H1 (cell line): ENCODE data around the gene HOXB4. TPM values are rescaled to one million over a fixed set of nuclear protein-coding genes. Genes with fewer than 3 reads are reported as not detected.

Source experiments
- CTCF ChIA-PET: fragments of 300-600 bp; sonication (Branson Sonifier 250); formaldehyde crosslinking; loops from one replicate; lab custom pipeline; 2021; ENCODE audit not compliant: partially characterized antibody; lab: Charles Lee
- POLR2A ChIA-PET: fragments of 300-600 bp; sonication (Branson Sonifier 250); formaldehyde crosslinking; loops from one replicate; lab custom pipeline; 2021; ENCODE audit warnings: inconsistent platforms; ENCODE audit not compliant: partially characterized antibody; lab: Charles Lee
- DNase-seq, 2 experiments: peaks; one replicate each; pipeline versions ENCODE4 v3.0.0 to v3.0.0-alpha.2; 2010 to 2022; ENCODE audit warnings: low spot score in 2 of 2, low read depth in 1 of 2, mixed read lengths in 1 of 2
- FAIRE-seq: peaks from 2 replicates; lab custom pipeline; 2011; peaks lifted over from hg19 to GRCh38; lab: Jason Lieb, UNC
- H2AFZ ChIP-seq: 2 replicates; pipeline ENCODE4 v1.8.1; 2012; ENCODE audit warnings: low read length, inconsistent platforms
- H2AK5ac ChIP-seq: 2 replicates; pipeline ENCODE4 v1.6.1; 2013; ENCODE audit warnings: low read depth, low read length
- H2BK120ac ChIP-seq: replicated peaks from 2 replicates; pipeline ENCODE3; 2013; ENCODE audit warnings: low read depth, low read length, inconsistent platforms
- H2BK12ac ChIP-seq: 2 replicates; pipeline ENCODE4 v1.6.1; 2013; ENCODE audit warnings: low read depth, low read length
- H2BK15ac ChIP-seq: 2 replicates; pipeline ENCODE4 v1.6.1; 2013; ENCODE audit warnings: low read length
- H2BK20ac ChIP-seq: 2 replicates; pipeline ENCODE4 v1.6.1; 2013; ENCODE audit warnings: low read length
- H2BK5ac ChIP-seq: 2 replicates; pipeline ENCODE4 v1.6.1; 2013; ENCODE audit warnings: low read depth, low read length
- H3K14ac ChIP-seq: 2 replicates; pipeline ENCODE4 v1.6.1; 2013; ENCODE audit warnings: inconsistent platforms; ENCODE audit not compliant: insufficient read length
- H3K18ac ChIP-seq: 2 replicates; pipeline ENCODE4 v1.6.1; 2013; ENCODE audit warnings: low read length; ENCODE audit errors: extremely low read depth
- H3K23ac ChIP-seq: 2 replicates; pipeline ENCODE4 v1.6.1; 2013; ENCODE audit warnings: inconsistent platforms; ENCODE audit not compliant: insufficient read length
- H3K23me2 ChIP-seq: 2 replicates; pipeline ENCODE4 v1.6.1; 2013; ENCODE audit warnings: low read depth, low read length
- H3K27ac ChIP-seq: 2 replicates; pipeline ENCODE4 v1.6.1; 2011; ENCODE audit warnings: low read depth, low read length, inconsistent platforms
- H3K27me3 ChIP-seq, 4 experiments: replicated peaks in 1 of 4; 1 replicate in 1 of 4; 2 replicates in 3 of 4; pipeline versions ENCODE4 v1.6.1 to v1.8.1; 2011 to 2013; ENCODE audit warnings: low read length in 3 of 4, mild to moderate bottlenecking in 3 of 4, inconsistent platforms in 2 of 4, mixed read lengths in 2 of 4, moderate library complexity in 1 of 4; ENCODE audit not compliant: control insufficient read depth in 3 of 4, insufficient read depth in 3 of 4; ENCODE audit errors: extremely low read depth in 1 of 4
- H3K36me3 ChIP-seq, 4 experiments: 2 replicates each; pipeline versions ENCODE4 v1.6.1 to v1.8.1; 2011 to 2013; ENCODE audit warnings: mild to moderate bottlenecking in 4 of 4, low read length in 3 of 4, moderate library complexity in 2 of 4, control low read depth in 1 of 4, inconsistent platforms in 1 of 4; ENCODE audit not compliant: insufficient read depth in 4 of 4, control insufficient read depth in 2 of 4
- H3K4ac ChIP-seq: replicated peaks from 2 replicates; pipeline ENCODE3; 2013; ENCODE audit warnings: low read length, low read depth, mixed read lengths, inconsistent platforms; ENCODE audit not compliant: insufficient read length
- H3K4me1 ChIP-seq, 4 experiments: replicated peaks in 1 of 4; 1 replicate in 1 of 4; 2 replicates in 3 of 4; pipeline versions ENCODE4 v1.6.1 to v1.8.1; 2011 to 2013; ENCODE audit warnings: low read length in 3 of 4, inconsistent platforms in 2 of 4, mixed read lengths in 1 of 4; ENCODE audit not compliant: insufficient read depth in 4 of 4, control insufficient read depth in 3 of 4
- H3K4me2 ChIP-seq, 2 experiments: 2 replicates each; pipeline versions ENCODE4 v1.6.1 to v1.8.1; 2011 to 2013; ENCODE audit warnings: low read depth in 2 of 2, low read length in 2 of 2, control low read depth in 1 of 2, inconsistent platforms in 1 of 2, mild to moderate bottlenecking in 1 of 2; ENCODE audit not compliant: insufficient read depth in 1 of 2
- H3K4me3 ChIP-seq, 4 experiments: fragments of 200-600, 300-600 bp in 1 of 4; sonication (generic), shearing (Covaris generic), sonication (Bioruptor Twin) in 1 of 4; 2 replicates each; pipeline versions ENCODE4 v1.5.1 to v1.8.1; 2011 to 2016; ENCODE audit warnings: low read length in 4 of 4, low read depth in 3 of 4, control low read depth in 2 of 4, inconsistent platforms in 2 of 4, mild to moderate bottlenecking in 2 of 4, mixed read lengths in 1 of 4, moderate library complexity in 1 of 4; ENCODE audit not compliant: insufficient read depth in 2 of 4; ENCODE audit errors: extremely low read depth in 1 of 4
- H3K56ac ChIP-seq: replicated peaks from 2 replicates; pipeline ENCODE3; 2013; ENCODE audit warnings: low read depth, mild to moderate bottlenecking, mixed read lengths, low read length, inconsistent platforms; ENCODE audit not compliant: insufficient read length
- H3K79me1 ChIP-seq: 2 replicates; pipeline ENCODE4 v1.6.1; 2013; ENCODE audit warnings: low read depth, low read length, control low read depth
- H3K79me2 ChIP-seq, 2 experiments: 2 replicates each; pipeline versions ENCODE4 v1.6.1 to v1.8.1; 2012 to 2013; ENCODE audit warnings: low read length in 2 of 2, mild to moderate bottlenecking in 2 of 2, inconsistent platforms in 1 of 2; ENCODE audit not compliant: insufficient read depth in 2 of 2, control insufficient read depth in 1 of 2
- H3K9ac ChIP-seq, 4 experiments: replicated peaks in 1 of 4; 1 replicate in 1 of 4; 2 replicates in 3 of 4; pipeline versions ENCODE4 v1.6.1 to v1.8.1; 2011 to 2013; ENCODE audit warnings: low read depth in 3 of 4, low read length in 3 of 4, control low read depth in 2 of 4, mild to moderate bottlenecking in 2 of 4, moderate library complexity in 2 of 4, inconsistent platforms in 1 of 4; ENCODE audit errors: extremely low read depth in 1 of 4
- H3K9me3 ChIP-seq, 2 experiments: 2 replicates each; pipeline versions ENCODE4 v1.6.1 to v1.8.1; 2012 to 2013; ENCODE audit warnings: mild to moderate bottlenecking in 2 of 2, moderate library complexity in 2 of 2, control low read depth in 1 of 2, inconsistent platforms in 1 of 2, low read depth in 1 of 2, low read length in 1 of 2, mixed read lengths in 1 of 2; ENCODE audit not compliant: insufficient read depth in 2 of 2
- H4K20me1 ChIP-seq, 2 experiments: replicated peaks in 1 of 2; 2 replicates each; pipeline versions ENCODE3 to v1.8.1; 2011 to 2013; ENCODE audit warnings: inconsistent platforms in 2 of 2, low read length in 2 of 2, mild to moderate bottlenecking in 1 of 2; ENCODE audit not compliant: insufficient read depth in 2 of 2, control insufficient read depth in 1 of 2
- H4K5ac ChIP-seq: 2 replicates; pipeline ENCODE4 v1.6.1; 2013; ENCODE audit warnings: low read length, low read depth, mixed read lengths, inconsistent platforms; ENCODE audit not compliant: insufficient read length
- H4K8ac ChIP-seq: 2 replicates; pipeline ENCODE4 v1.8.0; 2013; ENCODE audit warnings: mild to moderate bottlenecking, moderate library complexity, low read length, inconsistent platforms; ENCODE audit not compliant: insufficient read depth; ENCODE audit errors: extremely low read depth
- H4K91ac ChIP-seq: replicated peaks from 2 replicates; pipeline ENCODE3; 2013; ENCODE audit warnings: low read length, mixed read lengths, inconsistent platforms; ENCODE audit not compliant: insufficient read length
- CTBP2 ChIP-seq: IDR thresholded peaks from 2 replicates; pipeline ENCODE4 v1.7.0; 2011; ENCODE audit warnings: borderline replicate concordance, mild to moderate bottlenecking, moderate library complexity, mixed read lengths, low read length; ENCODE audit not compliant: insufficient read depth, insufficient read length
- EGR1 ChIP-seq: IDR thresholded peaks from 2 replicates; pipeline ENCODE4 v1.6.1; 2011; ENCODE audit warnings: low read depth, low read length, borderline replicate concordance
- HDAC2 ChIP-seq, 2 experiments: fragments of 300-600 bp in 1 of 2; sonication (generic) in 1 of 2; IDR thresholded peaks; 2 replicates each; pipeline ENCODE4 v1.6.1; 2011 to 2012; ENCODE audit warnings: low read depth in 2 of 2, low read length in 2 of 2, mild to moderate bottlenecking in 2 of 2, moderate library complexity in 2 of 2, borderline replicate concordance in 1 of 2, inconsistent platforms in 1 of 2
- PHF8 ChIP-seq: fragments of 200-600 bp; sonication (generic); conservative IDR thresholded peaks from 2 replicates; pipeline ENCODE4 v1.7.1; 2012; ENCODE audit warnings: low read depth, mild to moderate bottlenecking, inconsistent platforms, low read length, moderate library complexity
- RXRA ChIP-seq: IDR thresholded peaks from 2 replicates; pipeline ENCODE4 v1.6.1; 2011; ENCODE audit warnings: low read depth, mild to moderate bottlenecking, low read length, moderate library complexity; ENCODE audit not compliant: insufficient read depth
- SIN3A ChIP-seq, 2 experiments: IDR thresholded peaks in 1 of 2; conservative IDR thresholded peaks in 1 of 2; 2 replicates each; pipeline ENCODE4 v1.6.1; 2011 to 2012; ENCODE audit warnings: low read length in 2 of 2, improper control_type of control experiment in 1 of 2, low read depth in 1 of 2, mild to moderate bottlenecking in 1 of 2
- SIX5 ChIP-seq: IDR thresholded peaks from 2 replicates; pipeline ENCODE4 v1.6.1; 2011; ENCODE audit warnings: mild to moderate bottlenecking, low read depth, low read length
- TAF7 ChIP-seq: optimal IDR thresholded peaks from 2 replicates; pipeline ENCODE3; 2011; ENCODE audit warnings: low read depth, mild to moderate bottlenecking, inconsistent platforms, low read length, moderate library complexity, borderline replicate concordance
- WGBS, 2 experiments: shearing (Covaris generic) in 1 of 2; methylation state at CpG; one replicate each; pipeline versions ENCODE4 v1.1.6 to v1.1.7; 2013 to 2015; ENCODE audit warnings: low lambda C conversion rate in 2 of 2, mixed read lengths in 2 of 2, inconsistent platforms in 1 of 2, low coverage in 1 of 2, missing lambda C conversion rate in 1 of 2; ENCODE audit not compliant: insufficient replicate concordance in 2 of 2, insufficient coverage in 1 of 2, insufficient read length in 1 of 2; ENCODE audit errors: extremely low coverage in 1 of 2, missing lambda C conversion rate in 1 of 2; 5-methylcytosine and 5-hydroxymethylcytosine counted together
- polyA plus RNA-seq, 7 experiments: library from polyadenylated mRNA; depleted of rRNA in 3 of 7; stranded (reverse) in 5 of 7; unstranded in 2 of 7; fragments of >200 nt in 5 of 7; fragments of 200-250 nt in 2 of 7; gene quantifications; 1 replicate in 5 of 7; 2 replicates in 1 of 7; 4 replicates in 1 of 7; pipeline versions ENCODE4 v1.2.1 to v1.2.3, GENCODE V29; 2011 to 2013; ENCODE audit warnings: missing spikeins in 2 of 7, mixed read lengths in 2 of 7
- total RNA-seq: library from RNA; stranded (reverse); fragmentation: NEBNext Ultra II Directional; extraction: Animal tissue kit (Norgen Biotek cat#: 25700); gene quantifications from 2 replicates; pipeline ENCODE4 v1.2.1, GENCODE V29; 2021

The HOXB4 gene
- total and polyA plus RNA-seq, 2 of the 8 experiments (the other 6 are each of a cell fraction or from before 2014, with no cell fraction given) = not detected

- H3K27ac ChIP-seq = no peak overlapping the region
- peak overlapping the region; percentile 11; the same call in 1 of the 2 replicates for H4K8ac ChIP-seq
- no peak overlapping the region for H2AFZ ChIP-seq
- H2AK5ac ChIP-seq = no peak overlapping the region
- H3K4me3 ChIP-seq = peak overlapping the region in 2 of 4 experiments; percentile 11 to 38; a peak in 4 of 8 replicates
- no peak overlapping the region for H3K4ac ChIP-seq
- no peaks in the 10 kb centered on the region for H3K9me3 ChIP-seq
- no peak overlapping the region for H4K5ac ChIP-seq
- H4K91ac ChIP-seq = no peak overlapping the region
- peak in 1 of 2 experiments; percentile 84 for DNase-seq
- H3K9ac ChIP-seq = no peak overlapping the region
- peaks cover 5 to 10% of the 10 kb centered on the region in 2 experiments for H4K20me1 ChIP-seq
- H2BK20ac ChIP-seq = no peak overlapping the region
- ChIA-PET POLR2A (interaction anchor here (0.6 to 1.5 kb wide), 3 partner anchors 14 to 1670 kb away, joined by 3 to 4 read pairs (median 4); no protein-coding TSS in a partner anchor), CTCF (interaction anchor here (0.7 to 1.6 kb wide), 2 partner anchors 47 to 51 kb away, joined by 3 to 4 read pairs; partner anchors contain the start of gene HOXB3)
- WGBS, 2 experiments = 3% methylated on average over 37 of the region's 72 CpGs; no CpG with 5 or more reads in 1 of the 2 experiments
- H3K4me2 ChIP-seq = peak overlapping the region; percentile 47 to 91
- no peaks in the 10 kb centered on the region; the same call in 1 of the 2 replicates for H3K23me2 ChIP-seq
- H2BK5ac ChIP-seq = no peak overlapping the region
- no peak for FAIRE-seq
- H3K18ac ChIP-seq = no peak overlapping the region
- H3K36me3 ChIP-seq = peaks cover 0 to 3% (median 0%) of the 10 kb centered on the region in 4 experiments; a peak in 1 of 8 replicates
- no peak overlapping the region for H3K14ac ChIP-seq
- 0 out of 2 replicates have a peak overlapping the region, but pooled peaks have one; percentile 2 for H2BK12ac ChIP-seq
- H3K27me3 ChIP-seq = peaks cover 82 to 96% (median 93%) of the 10 kb centered on the region in 4 experiments
- no peaks in the 10 kb centered on the region for H3K79me2 ChIP-seq
- no peak overlapping the region for H3K23ac ChIP-seq
- no peak overlapping the region for H2BK120ac ChIP-seq
- H3K56ac ChIP-seq = no peak overlapping the region
- H3K4me1 ChIP-seq = peaks cover under 1 to 18% (median 12%) of the 10 kb centered on the region in 4 experiments
- no peaks in the 10 kb centered on the region for H3K79me1 ChIP-seq
- no peak overlapping the region; the same call in 1 of the 2 replicates for H2BK15ac ChIP-seq
- no peak for TF ChIP-seq SIX5
- TF ChIP-seq CTBP2 = no peak
- TF ChIP-seq HDAC2 (IDR thresholded peaks at IDR 0.05; ENCODE audit: borderline replicate concordance in 1 of 2, low read depth in 2 of 2, low read length in 2 of 2) = no peak
- no peak for TF ChIP-seq EGR1
- no peak for TF ChIP-seq RXRA
- no peak for TF ChIP-seq TAF7
- TF ChIP-seq SIN3A (conservative IDR thresholded peaks at IDR 0.05 in 1 of 2, IDR thresholded peaks at IDR 0.05 in 1 of 2; ENCODE audit: low read depth in 1 of 2, low read length in 2 of 2) = no peak
- TF ChIP-seq PHF8 = no peak
Measured at GRCh38 chr17:48543107-48543853, 34.9 kb downstream of the HOXB4 start.
